SU-DHL-6 (cell line): Measurements from ENCODE around the gene CPNE4.

ENCODE experiments used
- CTCF ChIP-seq: fragments of 200-600 bp; sonication (generic); IDR thresholded peaks from one replicate; pipeline ENCODE4 v1.5.1; 2017; ENCODE audit warnings: antibody characterized with exemption, mild to moderate bottlenecking, low read length, moderate library complexity; ENCODE audit not compliant: insufficient read depth, poor library complexity, severe bottlenecking
- EZH2phosphoT487 ChIP-seq: fragments of 200-600 bp; sonication (generic), shearing (Covaris generic); conservative IDR thresholded peaks from 2 replicates; pipeline ENCODE4 v1.6.1; 2018; ENCODE audit warnings: mild to moderate bottlenecking, antibody characterized with exemption, low read length, moderate library complexity, mixed read lengths

GRCh38 chr3:131972550-131972949 lies 62.3 kb downstream of the CPNE4 start:
- TF ChIP-seq EZH2phosphoT487 = no peak
- TF ChIP-seq CTCF = no peak
